ENCODE data around the gene NSUN2. TPM values are rescaled to one million over a fixed set of nuclear protein-coding genes. Genes with fewer than 3 reads are reported as not detected.
A peak's percentile ranks its signal among the peaks of the same experiment; 100 is the strongest.

NSUN2 gene
- total RNA-seq, 4 donors from 2014 or later = 29.9 to 77.1 (median 51.7) TPM

- TF ChIP-seq EP300 (IDR thresholded peaks at IDR 0.05; ENCODE audit: low read depth) (no peak), CTCF (IDR thresholded peaks at IDR 0.05) (no peak), POLR2A (IDR thresholded peaks at IDR 0.05) (no peak), POLR2AphosphoS5 (IDR thresholded peaks at IDR 0.05) (no peak)
- no peak for DNase-seq
- 84% methylated on average over 17 of the region's 17 CpGs; no CpG with 5 or more reads in 1 of the 2 donors for WGBS, 2 donors (ENCODE audit: low coverage in 1 of 2)
- H3K27ac ChIP-seq = peak overlapping the region in 1 of 4 donors; percentile 28
- in situ Hi-C loops (cut with MboI; ENCODE audit: low pct_ligation_motif_present in 1 of 4, low pct_unique_long_range_greater_than_20kb in 1 of 4, low sequenced_read_pairs in 3 of 4) = no loop called here
- intact Hi-C loops (cut with DNase I; ENCODE audit: low total_unique reads) = no loop called here
- no peaks in the 10 kb centered on the region for H3K27me3 ChIP-seq
- no peak overlapping the region for H3K4me3 ChIP-seq
- H3K9me3 ChIP-seq = no peaks in the 10 kb centered on the region
- no peaks in the 10 kb centered on the region for H3K4me1 ChIP-seq
- no peaks in the 10 kb centered on the region for H3K36me3 ChIP-seq
These were observed 81.4 kb downstream of the NSUN2 start for GRCh38 chr5:6551287-6551954.

DNA sequence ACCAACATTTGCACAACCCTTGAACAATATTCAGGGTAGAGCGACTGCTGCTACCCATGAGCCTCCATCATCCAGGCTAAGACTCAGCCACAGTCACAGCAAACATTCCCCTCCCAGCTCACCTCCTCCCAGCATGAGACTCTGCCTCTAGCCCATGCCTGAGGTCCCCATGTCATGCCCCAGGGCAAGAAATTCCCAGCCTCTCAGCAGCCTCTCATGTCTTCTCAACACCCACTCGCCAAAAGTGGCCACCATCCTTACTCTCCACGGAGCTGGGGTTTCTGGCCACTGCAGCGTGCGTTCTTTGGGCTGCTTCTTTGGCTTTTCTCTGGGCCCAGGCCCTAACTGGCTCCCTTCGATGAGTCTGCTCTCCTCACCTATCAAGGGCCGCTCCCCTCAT is 82.2 kb downstream of the NSUN2 start:
- WGBS, 2 donors (ENCODE audit: low coverage in 1 of 2) = 83 to 90% methylated on average over 6 to 7 of the region's 7 CpGs
- no peaks in the 10 kb centered on the region for H3K9me3 ChIP-seq
- H3K27me3 ChIP-seq = no peaks in the 10 kb centered on the region
- no peak overlapping the region for H3K27ac ChIP-seq
- no peaks in the 10 kb centered on the region for H3K36me3 ChIP-seq
- intact Hi-C loops (cut with DNase I; ENCODE audit: low total_unique reads) (no loop called here), in situ Hi-C loops (cut with MboI; ENCODE audit: low pct_ligation_motif_present in 1 of 4, low pct_unique_long_range_greater_than_20kb in 1 of 4, low sequenced_read_pairs in 3 of 4) (no loop called here)
- H3K4me3 ChIP-seq = no peak overlapping the region
- H3K4me1 ChIP-seq = no peaks in the 10 kb centered on the region
- no peak for TF ChIP-seq POLR2AphosphoS5 (IDR thresholded peaks at IDR 0.05)
- TF ChIP-seq EP300 (IDR thresholded peaks at IDR 0.05; ENCODE audit: low read depth) = no peak
- no peak for TF ChIP-seq POLR2A (IDR thresholded peaks at IDR 0.05)
- no peak for TF ChIP-seq CTCF (IDR thresholded peaks at IDR 0.05)
- DNase-seq = no peak

Other genes with a start within 250 kb of the NSUN2 start
- gene UBE2QL1, start 184.2 kb downstream of the NSUN2 start, total RNA-seq = under 1 TPM in 3 of 4 donors, not detected in 1; 0.37 to 0.96 (median 0.64) TPM
- gene SRD5A1, start 396 bp upstream of the NSUN2 start, total RNA-seq = 10 to 100 TPM in 3 of 4 donors, 1 to 10 TPM in 1; 9.0 to 79.8 (median 17.0) TPM
- 10 to 100 TPM; 20.9 to 70.3 (median 28.1) TPM for gene TENT4A, start 80.4 kb upstream of the NSUN2 start, total RNA-seq

Data from transverse colon (tissue), 4 donors.